D341Med (cell line): ENCODE measurements around the gene EPS8.
"Not testable (repeated sequence)": the region's sequence is repeated elsewhere in the genome, so short reads cannot be mapped to it uniquely, and the experiment has no call there.

Experiments
- DNase-seq: peaks from one replicate; pipeline ENCODE4 v3.0.0; 2012; ENCODE audit warnings: low spot score

EPS8 gene

GRCh38 chr12:15797818-15798217 is 8.6 kb upstream of the EPS8 start:
- DNase-seq, result no peak

- DNase-seq, result no peak
These were observed 7.4 kb upstream of the EPS8 start for GRCh38 chr12:15796493-15797141.

GRCh38 chr12:15794836-15795235 is 5.6 kb upstream of the EPS8 start:
- no peak for DNase-seq

GRCh38 chr12:15794196-15794595 is 5.0 kb upstream of the EPS8 start:
- DNase-seq, result peak; percentile 53

- peak; percentile 35 for DNase-seq
These were observed 662 bp downstream of the EPS8 start for GRCh38 chr12:15788233-15789219.

- no peak for DNase-seq
These were observed 1.4 kb downstream of the EPS8 start for GRCh38 chr12:15787778-15788177.

GRCh38 chr12:15786772-15787171 is 2.4 kb downstream of the EPS8 start:
- no peak for DNase-seq

GRCh38 chr12:15783288-15783687 is 5.9 kb downstream of the EPS8 start:
- no peak for DNase-seq

GRCh38 chr12:15782667-15783066 is 6.5 kb downstream of the EPS8 start:
- DNase-seq, result no peak

GRCh38 chr12:15779925-15780324 is 9.3 kb downstream of the EPS8 start:
- no peak for DNase-seq

GRCh38 chr12:15778126-15778525 is 11.1 kb downstream of the EPS8 start:
- DNase-seq, result no peak

- no peak for DNase-seq
These were observed 11.7 kb downstream of the EPS8 start for GRCh38 chr12:15777355-15778012.

GRCh38 chr12:15776532-15776931 is 12.7 kb downstream of the EPS8 start:
- DNase-seq, result no peak

GRCh38 chr12:15774819-15775218 is 14.4 kb downstream of the EPS8 start:
- DNase-seq, result no peak

- DNase-seq, result peak; percentile 24
These were observed 16.7 kb downstream of the EPS8 start for GRCh38 chr12:15772405-15773018.

GRCh38 chr12:15770581-15770980 is 18.6 kb downstream of the EPS8 start:
- no peak for DNase-seq

- DNase-seq, result no peak
These were observed 19.2 kb downstream of the EPS8 start for GRCh38 chr12:15770021-15770420.

- DNase-seq, result no peak
These were observed 19.6 kb downstream of the EPS8 start for GRCh38 chr12:15769586-15769985.

- DNase-seq, result no peak
These were observed 21.9 kb downstream of the EPS8 start for GRCh38 chr12:15767301-15767700.

GRCh38 chr12:15763328-15763727 is 25.9 kb downstream of the EPS8 start:
- no peak for DNase-seq

GRCh38 chr12:15762162-15762561 is 27.0 kb downstream of the EPS8 start:
- not testable (repeated sequence) for DNase-seq

- no peak for DNase-seq
These were observed 31.5 kb downstream of the EPS8 start for GRCh38 chr12:15757553-15758255.
